Measurements from ENCODE around the gene GRAP2.
A peak's percentile ranks its signal among the peaks of the same experiment; 100 is the strongest.

GRAP2 gene

GRCh38 chr22:39925273-39925672 is 24.4 kb downstream of the GRAP2 start:
- no peak for DNase-seq (ENCODE audit: low read depth)

GRCh38 chr22:39925909-39926679 is 25.2 kb downstream of the GRAP2 start:
- no peak for DNase-seq (ENCODE audit: low read depth)

- no peak for DNase-seq (ENCODE audit: low read depth)
These were observed 25.9 kb downstream of the GRAP2 start for GRCh38 chr22:39926753-39927152.

GRCh38 chr22:39927544-39927943 is 26.7 kb downstream of the GRAP2 start:
- no peak for DNase-seq (ENCODE audit: low read depth)

- no peak for DNase-seq (ENCODE audit: low read depth)
These were observed 27.9 kb downstream of the GRAP2 start for GRCh38 chr22:39928536-39929520.

- no peak for DNase-seq (ENCODE audit: low read depth)
These were observed 30.4 kb downstream of the GRAP2 start for GRCh38 chr22:39931251-39931650.

GRCh38 chr22:39932166-39932565 is 31.3 kb downstream of the GRAP2 start:
- DNase-seq (ENCODE audit: low read depth), result no peak

- DNase-seq (ENCODE audit: low read depth), result peak; percentile 27
These were observed 32.2 kb downstream of the GRAP2 start for GRCh38 chr22:39932918-39933649.

- DNase-seq (ENCODE audit: low read depth), result no peak
These were observed 32.9 kb downstream of the GRAP2 start for GRCh38 chr22:39933741-39934140.

- DNase-seq (ENCODE audit: low read depth), result no peak
These were observed 34.2 kb downstream of the GRAP2 start for GRCh38 chr22:39935116-39935515.

GRCh38 chr22:39935612-39936011 is 34.7 kb downstream of the GRAP2 start:
- DNase-seq (ENCODE audit: low read depth), result no peak

- DNase-seq (ENCODE audit: low read depth), result no peak
These were observed 35.8 kb downstream of the GRAP2 start for GRCh38 chr22:39936523-39937145.

- no peak for DNase-seq (ENCODE audit: low read depth)
These were observed 37.0 kb downstream of the GRAP2 start for GRCh38 chr22:39937906-39938305.

GRCh38 chr22:39938509-39939111 is 37.7 kb downstream of the GRAP2 start:
- no peak for DNase-seq (ENCODE audit: low read depth)

GRCh38 chr22:39939830-39940229 is 38.9 kb downstream of the GRAP2 start:
- no peak for DNase-seq (ENCODE audit: low read depth)

GRCh38 chr22:39940757-39941305 is 39.9 kb downstream of the GRAP2 start:
- DNase-seq (ENCODE audit: low read depth), result no peak

- no peak for DNase-seq (ENCODE audit: low read depth)
These were observed 40.7 kb downstream of the GRAP2 start for GRCh38 chr22:39941601-39942000.

GRCh38 chr22:39942439-39943230 is 41.8 kb downstream of the GRAP2 start:
- no peak for DNase-seq (ENCODE audit: low read depth)

GRCh38 chr22:39943337-39943736 is 42.5 kb downstream of the GRAP2 start:
- DNase-seq (ENCODE audit: low read depth), result no peak
